ENCODE results near the gene IVD. TPM values are rescaled to one million over a fixed set of nuclear protein-coding genes. Genes with fewer than 3 reads are reported as not detected.

IVD gene
- total RNA-seq, 1 experiment from 2014 or later, result 51.8 TPM

DNA sequence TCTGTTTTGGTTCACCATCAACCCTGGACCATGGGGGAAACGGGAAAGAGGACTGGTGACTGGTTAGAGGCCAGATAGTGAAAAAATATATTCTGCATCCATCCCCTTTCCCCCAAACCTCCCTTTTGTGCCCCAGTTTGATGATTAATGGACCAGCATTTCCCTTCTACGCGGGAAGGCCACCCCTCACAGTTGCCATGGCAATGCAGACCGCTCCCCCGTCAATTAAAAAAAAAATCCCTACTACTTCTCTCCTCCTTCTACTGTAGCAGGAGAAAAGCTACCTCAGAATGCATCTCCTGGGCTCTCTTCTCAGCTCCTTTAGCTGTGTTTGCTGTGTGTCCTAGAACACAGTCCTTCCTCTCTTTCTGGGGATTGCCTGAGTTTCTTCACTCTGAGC, 39.1 kb downstream of the IVD start:
- intact Hi-C loops (cut with micrococcal nuclease; ENCODE audit: unreplicated experiment), result no loop called here

DNA sequence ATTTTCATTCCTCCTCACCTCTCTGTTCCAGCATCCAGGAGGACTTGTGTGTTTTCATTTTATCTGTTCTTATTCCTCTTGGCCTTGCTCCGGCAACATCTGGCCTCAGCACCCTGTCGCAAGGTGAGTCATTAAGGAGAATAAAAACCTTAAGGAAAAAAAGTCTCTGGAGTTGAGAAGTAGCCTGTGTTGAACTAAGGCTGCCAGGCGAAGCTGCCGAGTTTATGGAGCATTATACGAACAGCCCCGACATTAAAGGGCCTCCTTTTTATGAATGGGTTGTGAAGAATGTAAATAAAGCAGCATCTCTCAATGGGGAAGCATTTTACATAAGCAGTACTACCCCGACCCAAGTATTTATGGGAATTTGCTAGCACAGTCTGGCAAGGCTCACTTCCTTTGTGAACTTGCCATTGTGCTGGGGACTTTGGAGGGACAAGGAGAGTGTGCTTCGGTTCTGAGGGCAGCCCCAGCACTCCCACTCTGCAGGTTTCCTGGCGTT, 39.9 kb downstream of the IVD start:
- ChIA-PET POLR2A (ENCODE audit: low non-redundant PET) (no interaction called here), CTCF (no interaction called here)
- BruUV-seq (replicated peaks), result no TSS peak
- Histone ChIP-seq H3K4me1 (ENCODE audit: insufficient read depth, low read length, poor library complexity, severe bottlenecking) (peaks cover 7% of the 10 kb centered on the region), H3K27ac (ENCODE audit: low read depth, low read length, poor library complexity, severe bottlenecking) (peak overlapping the region; percentile 59), H3K36me3 (ENCODE audit: insufficient read depth, low read length, poor library complexity, severe bottlenecking) (no peaks in the 10 kb centered on the region), H3K4me3 (ENCODE audit: low read depth, low read length, poor library complexity, severe bottlenecking) (no peak overlapping the region), H3K9me3 (ENCODE audit: low read depth, low read length, poor library complexity, severe bottlenecking) (no peaks in the 10 kb centered on the region), H3K27me3 (replicated peaks; ENCODE audit: insufficient read depth, low read depth, low read length, poor library complexity) (no peaks in the 10 kb centered on the region)
- intact Hi-C loops (cut with micrococcal nuclease; ENCODE audit: unreplicated experiment), result no loop called here
- TF ChIP-seq, protein P1, sequence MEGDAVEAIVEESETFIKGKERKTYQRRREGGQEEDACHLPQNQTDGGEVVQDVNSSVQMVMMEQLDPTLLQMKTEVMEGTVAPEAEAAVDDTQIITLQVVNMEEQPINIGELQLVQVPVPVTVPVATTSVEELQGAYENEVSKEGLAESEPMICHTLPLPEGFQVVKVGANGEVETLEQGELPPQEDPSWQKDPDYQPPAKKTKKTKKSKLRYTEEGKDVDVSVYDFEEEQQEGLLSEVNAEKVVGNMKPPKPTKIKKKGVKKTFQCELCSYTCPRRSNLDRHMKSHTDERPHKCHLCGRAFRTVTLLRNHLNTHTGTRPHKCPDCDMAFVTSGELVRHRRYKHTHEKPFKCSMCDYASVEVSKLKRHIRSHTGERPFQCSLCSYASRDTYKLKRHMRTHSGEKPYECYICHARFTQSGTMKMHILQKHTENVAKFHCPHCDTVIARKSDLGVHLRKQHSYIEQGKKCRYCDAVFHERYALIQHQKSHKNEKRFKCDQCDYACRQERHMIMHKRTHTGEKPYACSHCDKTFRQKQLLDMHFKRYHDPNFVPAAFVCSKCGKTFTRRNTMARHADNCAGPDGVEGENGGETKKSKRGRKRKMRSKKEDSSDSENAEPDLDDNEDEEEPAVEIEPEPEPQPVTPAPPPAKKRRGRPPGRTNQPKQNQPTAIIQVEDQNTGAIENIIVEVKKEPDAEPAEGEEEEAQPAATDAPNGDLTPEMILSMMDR (conservative IDR thresholded peaks at IDR 0.05; ENCODE audit: low read depth, low read length), result no peak
- no peak for TF ChIP-seq EZH2 (IDR thresholded peaks at IDR 0.05; ENCODE audit: borderline replicate concordance, low read depth, low read length, poor library complexity, severe bottlenecking)
- DNase-seq (ENCODE audit: low spot score), result no peak

More for the DNA sequence above, 39.1 kb downstream of the IVD start:
- Histone ChIP-seq H3K36me3 (ENCODE audit: insufficient read depth, low read length, poor library complexity, severe bottlenecking) (no peaks in the 10 kb centered on the region), H3K4me1 (ENCODE audit: insufficient read depth, low read length, poor library complexity, severe bottlenecking) (peaks cover 10% of the 10 kb centered on the region), H3K27me3 (replicated peaks; ENCODE audit: insufficient read depth, low read depth, low read length, poor library complexity) (no peaks in the 10 kb centered on the region), H3K9me3 (ENCODE audit: low read depth, low read length, poor library complexity, severe bottlenecking) (no peaks in the 10 kb centered on the region), H3K4me3 (ENCODE audit: low read depth, low read length, poor library complexity, severe bottlenecking) (no peak overlapping the region), H3K27ac (ENCODE audit: low read depth, low read length, poor library complexity, severe bottlenecking) (no peak overlapping the region)
- DNase-seq (ENCODE audit: low spot score), result no peak
- POLR2A ChIA-PET (ENCODE audit: low non-redundant PET), result interaction anchor here (0.5 kb wide), 1 partner anchor 124 kb away, joined by 6 read pairs; the partner anchor contains the start of gene RPUSD2
- CTCF ChIA-PET, result no interaction called here
- BruUV-seq (replicated peaks), result no TSS peak
- TF ChIP-seq EZH2 (IDR thresholded peaks at IDR 0.05; ENCODE audit: borderline replicate concordance, low read depth, low read length, poor library complexity, severe bottlenecking), result no peak
- TF ChIP-seq, protein P1 (conservative IDR thresholded peaks at IDR 0.05; ENCODE audit: low read depth, low read length), result no peak

DNA sequence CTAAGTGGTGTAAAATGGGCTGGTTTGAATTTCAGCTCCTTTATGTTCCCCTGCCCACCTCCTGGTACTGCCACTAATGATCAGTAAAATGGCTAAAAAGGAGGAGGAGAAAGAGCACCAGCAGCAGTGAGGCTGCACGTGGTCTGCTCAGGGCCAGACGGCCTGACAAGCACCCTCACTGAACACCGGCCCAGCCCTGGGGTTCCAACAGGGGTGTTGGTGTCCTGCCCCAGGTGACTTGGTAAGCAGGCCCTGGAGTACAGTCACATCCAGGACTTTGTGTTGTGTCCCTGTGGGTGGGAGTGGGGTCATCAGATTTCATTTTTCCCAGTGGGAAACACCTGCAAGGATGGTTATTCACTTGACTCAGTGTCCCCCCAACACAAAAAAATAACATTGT, 40.5 kb downstream of the IVD start:
- no TSS peak for BruUV-seq (replicated peaks)
- intact Hi-C loops (cut with micrococcal nuclease; ENCODE audit: unreplicated experiment), result no loop called here
- Histone ChIP-seq H3K27ac (ENCODE audit: low read depth, low read length, poor library complexity, severe bottlenecking) (peak overlapping the region; percentile 59), H3K4me3 (ENCODE audit: low read depth, low read length, poor library complexity, severe bottlenecking) (no peak overlapping the region), H3K36me3 (ENCODE audit: insufficient read depth, low read length, poor library complexity, severe bottlenecking) (no peaks in the 10 kb centered on the region), H3K27me3 (replicated peaks; ENCODE audit: insufficient read depth, low read depth, low read length, poor library complexity) (no peaks in the 10 kb centered on the region), H3K4me1 (ENCODE audit: insufficient read depth, low read length, poor library complexity, severe bottlenecking) (peaks cover 7% of the 10 kb centered on the region), H3K9me3 (ENCODE audit: low read depth, low read length, poor library complexity, severe bottlenecking) (no peaks in the 10 kb centered on the region)
- ChIA-PET POLR2A (ENCODE audit: low non-redundant PET) (no interaction called here), CTCF (no interaction called here)
- no peak for DNase-seq (ENCODE audit: low spot score)
- TF ChIP-seq, protein P1 (conservative IDR thresholded peaks at IDR 0.05; ENCODE audit: low read depth, low read length), result no peak
- no peak for TF ChIP-seq EZH2 (IDR thresholded peaks at IDR 0.05; ENCODE audit: borderline replicate concordance, low read depth, low read length, poor library complexity, severe bottlenecking)
